Skin of body (tissue), 2 donors: ENCODE results near the gene EIF3K. TPM values are rescaled to one million over a fixed set of nuclear protein-coding genes. Genes with fewer than 3 reads are reported as not detected.

ENCODE experiments used
- DNase-seq: peaks from one replicate; lab custom pipeline; 2025; lab: John Stamatoyannopoulos, UW
- total RNA-seq: library from RNA; depleted of rRNA; stranded (reverse); fragments of >200 nt; gene quantifications from one replicate; pipeline ENCODE4 v1.2.3, GENCODE V29; 2014

The EIF3K gene
- total RNA-seq, 1 donor from 2014 or later, result 193 TPM

DNA sequence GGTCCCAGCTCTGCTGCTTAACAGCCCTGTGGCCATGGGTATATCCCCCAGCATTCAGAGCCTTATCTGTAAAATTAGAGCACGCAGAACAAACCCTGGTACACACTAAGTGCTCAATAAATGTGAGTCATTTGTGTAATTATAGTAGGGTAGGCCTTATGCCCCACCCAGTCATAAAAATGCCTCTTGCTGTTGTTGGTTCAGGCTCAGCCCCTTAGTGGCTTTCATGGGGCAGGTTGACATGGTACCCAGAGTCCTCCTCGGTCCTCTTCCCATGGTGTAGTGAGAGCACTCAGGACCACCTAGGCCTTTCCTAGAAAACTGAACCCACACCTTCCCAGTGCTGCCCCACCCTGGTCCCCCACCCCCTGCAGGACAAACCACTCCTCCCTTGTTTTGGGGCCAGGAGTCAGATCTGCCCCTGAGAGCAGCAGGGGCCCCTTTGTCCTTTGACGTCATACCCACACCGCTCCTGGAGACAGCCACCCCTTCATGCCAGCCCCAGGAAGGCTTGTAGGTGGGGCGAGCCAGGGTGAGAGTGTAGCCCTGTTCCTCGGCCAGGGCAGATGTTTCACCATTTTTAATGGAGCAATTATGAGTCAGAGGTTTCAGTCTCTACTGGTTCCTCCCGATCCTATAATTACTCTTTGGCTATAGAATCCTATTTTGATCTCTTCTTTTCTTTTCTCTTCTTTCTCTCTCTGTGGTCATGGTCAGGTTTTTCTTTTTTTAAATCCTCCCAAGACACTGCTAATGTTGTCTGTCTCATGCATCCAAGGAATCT lies 65.3 kb downstream of the EIF3K start:
- DNase-seq, result no peak

DNA sequence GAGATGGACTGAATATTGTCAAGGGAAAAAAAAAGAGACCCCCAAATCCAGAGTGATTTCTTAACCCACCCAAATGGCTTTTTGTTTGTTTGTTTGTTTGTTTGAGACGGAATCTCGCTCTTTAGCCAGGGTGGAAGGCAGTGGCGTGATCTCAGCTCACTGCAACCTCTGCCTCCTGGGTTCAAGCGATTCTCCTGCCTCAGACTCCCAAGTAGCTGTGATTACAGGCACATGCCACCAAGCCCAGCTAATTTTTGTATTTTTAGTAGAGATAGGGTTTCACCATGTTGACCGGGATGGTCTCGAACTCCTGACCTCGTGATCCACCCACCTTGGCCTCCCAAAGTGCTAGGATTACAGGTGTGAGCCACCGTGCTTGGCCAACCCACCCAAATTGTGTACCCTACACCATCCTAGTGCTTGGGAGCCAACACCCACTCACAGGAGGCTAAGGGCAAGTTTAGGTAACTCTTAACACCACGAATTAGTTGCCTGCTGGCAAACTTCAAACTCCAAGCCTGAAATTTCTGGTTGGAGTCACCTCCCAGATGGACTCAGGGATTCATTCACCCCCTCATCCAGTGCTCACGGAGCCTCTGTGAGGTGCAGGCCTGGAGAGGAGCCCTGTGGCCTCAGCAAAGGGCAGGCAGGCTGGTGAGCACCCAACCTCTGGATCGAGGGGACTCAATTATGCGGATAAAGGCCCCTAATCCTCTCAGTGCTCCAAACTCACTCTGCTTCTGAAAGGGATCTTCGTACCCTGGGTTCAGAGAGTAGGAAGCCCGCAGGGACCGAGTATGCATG lies 66.1 kb downstream of the EIF3K start:
- no peak for DNase-seq

- no peak for DNase-seq
Observed at GRCh38 chr19:38685666-38686529, 66.9 kb downstream of the EIF3K start.

DNA sequence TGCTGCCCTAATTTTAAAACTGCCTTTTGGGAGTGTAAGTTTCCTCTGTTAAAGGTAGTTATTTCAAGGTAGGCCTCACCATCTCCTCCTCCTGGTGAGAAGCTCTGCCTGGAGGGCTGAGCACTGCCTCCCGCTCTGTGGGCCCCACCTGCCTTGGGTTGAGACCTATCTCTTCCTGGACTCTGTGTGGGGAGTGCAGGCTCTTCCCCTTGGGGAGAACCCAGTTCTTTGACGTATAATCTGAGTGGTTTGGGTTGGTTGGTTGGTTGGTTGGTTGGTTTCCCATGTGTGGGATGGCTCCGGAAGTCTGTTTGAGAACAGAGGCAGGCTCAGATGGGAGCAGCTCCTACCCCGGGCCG lies 67.5 kb downstream of the EIF3K start:
- no peak for DNase-seq

Other genes starting within 250 kb of the EIF3K start
- gene PSMD8, start 244.6 kb upstream of the EIF3K start, total RNA-seq, result 121 TPM
- gene GGN, start 231.2 kb upstream of the EIF3K start, total RNA-seq, result not detected
- 0.99 TPM for gene SPRED3, start 230.5 kb upstream of the EIF3K start, total RNA-seq
- gene FAM98C, start 216.1 kb upstream of the EIF3K start, total RNA-seq, result 6.2 TPM
- 1.8 TPM for gene RASGRP4, start 193.0 kb upstream of the EIF3K start, total RNA-seq
- gene RYR1, start 185.5 kb upstream of the EIF3K start, total RNA-seq, result 21.1 TPM
- gene MAP4K1, start 1.2 kb upstream of the EIF3K start, total RNA-seq, result 0.59 TPM
- gene ACTN4, start 28.5 kb downstream of the EIF3K start, total RNA-seq, result 152 TPM
- gene CAPN12, start 125.3 kb downstream of the EIF3K start, total RNA-seq, result 6.0 TPM
- 102 TPM for gene LGALS7, start 154.3 kb downstream of the EIF3K start, total RNA-seq
- 285 TPM for gene LGALS7B, start 170.0 kb downstream of the EIF3K start, total RNA-seq
- gene LGALS4, start 193.8 kb downstream of the EIF3K start, total RNA-seq, result 1.3 TPM
- gene ECH1, start 212.6 kb downstream of the EIF3K start, total RNA-seq, result 50.1 TPM
- 205 TPM for gene HNRNPL, start 230.8 kb downstream of the EIF3K start, total RNA-seq